Measurements from ENCODE around the gene ZFYVE28.
"Not testable (repeated sequence)": the region's sequence is repeated elsewhere in the genome, so short reads cannot be mapped to it uniquely, and the experiment has no call there.

The ZFYVE28 gene

DNA sequence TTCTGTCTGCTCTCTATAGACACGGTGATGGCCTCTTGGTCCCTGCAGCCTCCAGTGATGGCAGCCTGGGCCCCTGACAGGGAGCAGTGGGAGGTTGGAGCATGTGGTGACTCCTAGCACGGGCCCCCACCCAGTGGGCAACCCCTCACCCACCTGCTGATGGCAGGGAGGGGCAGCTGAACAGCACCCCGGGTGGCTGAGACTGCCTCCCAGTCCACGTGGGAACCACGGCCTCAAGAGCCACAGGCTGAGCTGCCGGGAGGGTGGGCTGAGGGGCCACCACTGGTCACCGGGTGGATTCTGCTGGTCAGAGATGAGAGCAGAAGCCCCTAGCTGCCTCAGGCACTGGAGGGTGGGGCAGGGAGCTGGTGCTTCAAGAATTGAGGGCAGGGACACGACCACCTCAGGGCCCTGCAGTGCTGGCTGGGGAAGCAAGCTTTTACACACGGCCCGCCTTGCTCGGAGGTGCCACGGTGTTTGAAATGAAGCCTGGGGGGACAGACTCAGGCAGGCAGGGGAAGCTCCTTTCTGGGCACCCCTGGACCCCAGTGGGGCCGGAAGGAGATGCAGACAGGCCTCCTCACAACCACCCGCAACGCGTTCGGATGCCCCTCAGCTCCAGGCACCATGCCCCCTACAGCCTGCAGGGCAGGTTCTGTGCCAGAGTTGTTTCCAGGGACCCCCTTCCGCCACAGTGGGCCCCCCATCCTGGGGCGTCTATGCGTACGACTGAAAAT, 170.2 kb downstream of the ZFYVE28 start:
- no peak for DNase-seq (ENCODE audit: low read depth)

DNA sequence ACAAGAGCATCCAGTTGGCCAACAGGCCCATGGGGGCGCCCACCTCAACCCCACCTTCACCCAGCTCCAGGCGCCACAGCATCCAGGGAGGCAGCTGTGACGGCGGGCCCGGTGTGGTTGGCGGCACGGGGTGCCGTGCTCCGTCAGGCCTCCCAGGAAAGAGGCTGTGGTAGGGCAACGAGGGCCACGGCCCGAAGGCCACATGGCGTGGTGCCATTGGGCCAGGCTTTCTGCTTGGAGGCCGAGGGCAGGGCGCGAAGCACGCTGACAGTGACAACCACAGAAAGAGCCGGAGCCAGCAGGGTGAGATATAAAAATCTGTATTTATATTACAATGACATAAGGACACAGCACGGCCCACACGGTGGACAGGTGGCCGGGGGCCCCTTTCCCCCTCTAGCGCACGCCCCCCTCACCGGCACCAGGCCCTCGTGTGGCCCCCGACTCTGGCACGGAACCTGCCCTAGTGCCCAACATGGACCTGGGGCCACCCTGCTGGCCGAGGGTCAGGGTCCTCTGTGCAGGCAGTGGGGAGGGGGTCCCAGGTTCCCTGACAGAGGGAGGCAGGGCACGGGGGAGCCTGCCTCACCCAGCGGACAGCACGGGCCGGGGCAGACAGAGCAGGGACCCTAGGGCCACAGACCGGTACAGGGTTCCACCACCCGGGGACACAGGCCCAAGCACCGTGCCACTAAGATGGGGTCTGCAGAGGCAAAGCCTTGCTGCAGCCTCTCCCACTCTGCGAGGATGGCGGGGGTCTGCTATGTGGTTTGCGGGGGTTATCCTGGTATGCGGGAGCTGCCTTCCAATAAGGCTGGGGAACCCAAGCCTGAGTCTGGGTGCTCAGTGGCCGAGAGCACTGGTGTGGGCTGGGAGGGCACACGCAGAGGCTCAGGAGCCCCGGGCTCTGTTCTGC, 171.1 kb downstream of the ZFYVE28 start:
- DNase-seq (ENCODE audit: low read depth), result no peak

DNA sequence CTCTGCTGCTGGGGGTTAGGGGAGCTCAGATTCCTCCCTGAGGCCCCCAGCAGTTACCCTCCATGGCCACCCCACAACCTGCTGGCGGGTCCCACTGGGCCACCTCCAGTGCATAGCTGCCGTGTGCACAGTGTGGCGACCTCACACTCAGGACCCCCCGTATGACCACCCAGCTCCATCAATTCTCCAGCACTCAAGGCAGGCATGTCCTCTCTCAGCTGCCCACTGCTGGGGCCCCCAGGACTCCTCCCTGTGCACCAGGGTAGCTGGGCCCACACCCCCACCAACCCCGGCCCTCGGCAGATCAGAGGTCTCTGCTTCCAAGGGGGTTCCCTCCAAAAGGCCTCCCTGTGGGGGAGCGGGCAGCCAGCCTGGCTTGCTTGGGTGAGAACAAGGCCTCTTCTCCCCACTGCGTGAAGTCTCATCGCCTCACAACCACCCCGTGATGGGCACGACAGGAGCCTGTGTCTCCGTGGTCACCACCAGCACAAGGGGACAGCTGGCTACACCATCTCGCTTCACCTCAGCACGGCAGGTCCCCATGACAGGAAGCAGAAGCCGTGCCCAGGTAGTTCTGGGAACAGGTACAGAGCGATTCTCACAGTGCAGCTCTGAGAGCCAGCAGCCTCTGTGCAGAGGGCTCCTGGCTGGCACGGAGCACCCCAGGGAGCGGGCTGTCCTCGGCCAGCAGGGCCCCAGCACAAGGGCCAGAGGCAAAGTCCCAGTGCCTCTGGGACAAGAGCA, 171.9 kb downstream of the ZFYVE28 start:
- no peak for DNase-seq (ENCODE audit: low read depth)

DNA sequence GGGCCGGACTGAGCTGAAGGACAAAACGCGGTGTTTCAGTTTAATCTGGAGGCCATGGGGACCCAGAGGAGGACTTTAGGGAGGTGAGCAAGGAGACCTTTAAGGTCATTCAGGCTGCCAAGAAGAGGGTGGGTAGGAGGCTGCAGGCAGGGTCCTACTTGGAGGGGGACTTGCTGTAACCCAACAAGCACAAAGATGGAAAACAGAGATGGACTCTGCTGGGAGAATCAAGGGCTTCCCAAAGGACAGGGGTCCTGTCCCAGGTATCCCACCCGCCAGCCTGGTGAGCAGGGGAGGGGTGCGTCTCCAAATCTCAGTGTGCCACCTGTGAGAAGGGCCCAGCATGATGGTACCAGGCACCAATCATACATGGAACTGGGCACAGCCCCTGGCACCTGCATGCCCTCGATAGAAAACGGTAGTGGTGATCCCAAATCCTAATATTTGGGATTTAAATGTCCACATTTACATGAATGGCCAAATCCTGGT, 172.6 kb downstream of the ZFYVE28 start:
- DNase-seq (ENCODE audit: low read depth), result no peak

DNA sequence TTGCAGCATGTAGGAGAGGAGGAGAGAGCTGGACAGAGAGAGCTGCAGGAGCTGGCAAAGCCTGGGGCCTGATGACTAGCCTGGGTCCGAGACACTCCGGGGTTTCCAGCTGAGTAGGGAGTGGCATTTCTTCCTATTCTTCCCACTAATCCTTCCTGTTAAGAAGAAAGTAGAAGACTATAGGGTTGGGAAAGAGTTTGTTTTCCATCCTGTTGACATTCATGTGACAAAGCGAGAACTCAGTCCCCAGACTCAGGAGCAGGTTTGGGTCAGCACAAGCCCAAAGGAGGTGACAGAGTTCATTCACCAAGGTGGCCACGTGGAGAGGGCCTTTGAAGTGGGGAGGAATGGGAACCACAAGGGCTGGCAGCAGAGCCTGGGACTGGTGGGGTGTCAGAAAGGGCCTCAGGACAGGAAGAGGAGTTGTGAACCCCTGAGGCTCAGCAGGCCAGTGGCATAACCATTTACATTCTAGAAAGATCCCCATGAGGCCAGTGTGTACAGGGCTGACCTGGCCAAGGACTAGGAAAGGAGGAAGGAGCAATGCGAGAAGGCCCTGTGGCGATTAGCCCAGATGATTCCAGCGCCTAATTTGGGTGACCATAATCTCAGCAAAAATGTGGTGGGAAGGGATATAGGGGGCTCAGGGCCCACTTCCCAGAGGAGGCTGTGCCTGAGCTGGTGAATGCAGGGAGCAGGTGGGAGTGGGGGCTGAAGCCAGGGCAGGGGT, 173.2 kb downstream of the ZFYVE28 start:
- DNase-seq (ENCODE audit: low read depth), result no peak

DNA sequence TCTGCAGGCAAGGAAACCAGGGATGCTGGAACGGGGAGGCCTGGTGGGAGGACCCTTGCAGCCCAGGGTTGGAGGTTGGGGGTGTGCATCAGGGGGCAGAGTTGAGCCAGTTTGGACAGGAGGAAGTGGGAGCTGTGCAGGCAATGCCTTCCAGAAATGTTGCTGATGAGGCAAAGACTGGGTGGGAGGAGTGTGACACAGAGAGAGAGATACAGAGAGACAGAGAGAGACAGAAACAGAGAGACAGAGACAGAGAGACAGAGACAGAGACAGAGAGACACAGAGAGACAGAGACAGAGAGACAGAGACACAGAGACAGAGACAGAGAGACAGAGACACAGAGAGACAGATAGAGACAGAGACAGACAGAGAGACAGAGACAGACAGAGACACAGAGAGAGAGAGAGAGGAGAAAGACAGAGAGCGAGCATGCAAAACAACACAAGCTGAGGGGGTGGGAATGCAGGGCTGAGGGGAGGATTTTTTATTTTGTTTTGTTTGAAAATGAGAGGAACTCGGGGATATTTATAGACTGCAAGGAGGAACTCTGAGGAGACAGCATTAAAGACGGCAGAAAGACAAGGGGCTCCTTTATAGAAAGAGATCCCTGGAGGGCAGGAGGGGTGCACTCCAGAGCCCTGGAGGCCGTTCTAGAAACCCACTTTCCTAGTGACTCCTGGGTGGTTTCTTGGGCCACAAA, 174.6 kb downstream of the ZFYVE28 start:
- DNase-seq (ENCODE audit: low read depth), result no peak

DNA sequence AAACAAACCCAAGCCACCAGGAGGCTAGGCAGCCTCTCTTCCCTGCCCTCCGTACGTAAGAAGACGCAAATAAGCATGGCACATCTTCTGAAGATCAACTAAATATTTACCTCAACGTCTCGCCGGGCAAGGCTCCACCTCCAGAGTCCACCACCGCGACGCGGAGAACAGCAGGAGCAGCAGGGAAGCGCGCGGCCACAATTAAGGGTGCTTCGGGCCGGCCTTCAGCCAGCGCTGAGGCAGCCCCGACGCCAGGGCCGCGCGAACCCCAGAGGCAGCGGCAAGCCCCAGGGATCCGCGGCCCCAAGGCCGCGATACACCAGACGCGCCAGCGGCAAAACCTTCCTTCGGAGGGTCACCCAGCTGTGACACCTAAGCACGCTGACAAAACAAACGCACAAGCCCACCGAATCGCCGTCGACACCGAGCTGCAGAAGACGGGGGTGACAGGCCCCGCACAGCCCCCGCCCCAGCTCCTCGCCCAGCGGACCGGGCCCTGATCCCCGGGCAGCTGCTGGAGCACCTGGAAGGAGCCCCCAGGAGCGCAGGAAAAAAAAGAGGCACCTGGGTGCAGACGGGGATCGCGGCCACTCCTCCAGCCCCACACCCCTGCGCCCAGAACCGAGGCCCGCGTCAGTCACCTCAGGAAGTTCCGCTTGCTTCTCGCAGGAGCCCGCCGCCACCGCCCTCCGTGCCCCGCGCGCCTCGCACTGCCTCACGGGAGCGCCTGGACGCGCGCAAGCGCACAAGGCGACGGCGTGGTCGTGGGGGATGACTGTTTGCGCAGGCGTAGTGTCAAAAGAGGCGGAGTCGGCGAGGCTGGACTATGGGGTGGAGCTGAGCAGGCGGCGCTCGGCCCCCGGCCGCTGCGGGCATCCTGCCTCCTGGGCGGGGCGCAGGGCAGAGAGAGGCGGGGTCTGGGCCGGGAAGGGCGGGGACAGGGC, 176.8 kb downstream of the ZFYVE28 start, which contains the start of the genes HAUS3 and POLN:
Gene HAUS3 (minus strand): TSS at position 712 of the 944 bp plus-strand sequence. CDS start 1,175 bp downstream, outside the sequence.
Gene POLN (minus strand): TSS at position 712 of the 944 bp plus-strand sequence. CDS start 12,890 bp downstream, outside the sequence.
- DNase-seq (ENCODE audit: low read depth), result peak; percentile 96

DNA sequence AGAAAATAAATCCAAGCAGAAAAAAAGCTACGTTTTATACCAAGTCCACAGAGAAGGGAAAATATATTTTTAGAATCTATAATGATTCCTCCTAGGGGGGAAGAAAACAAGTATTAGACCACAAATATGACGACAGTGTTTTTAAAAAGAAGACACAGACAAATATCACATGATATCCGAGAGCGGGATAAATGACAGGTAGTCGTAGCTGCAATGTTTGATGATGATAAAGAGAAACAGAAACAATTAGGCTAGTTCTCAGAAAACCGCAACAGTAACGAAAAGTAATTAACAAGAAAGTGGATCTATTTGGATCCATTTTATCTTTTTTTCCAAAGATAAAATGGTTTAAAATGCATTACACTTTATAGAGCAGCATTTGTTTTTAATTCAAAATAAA, 177.4 kb downstream of the ZFYVE28 start:
- DNase-seq (ENCODE audit: low read depth), result no peak

DNA sequence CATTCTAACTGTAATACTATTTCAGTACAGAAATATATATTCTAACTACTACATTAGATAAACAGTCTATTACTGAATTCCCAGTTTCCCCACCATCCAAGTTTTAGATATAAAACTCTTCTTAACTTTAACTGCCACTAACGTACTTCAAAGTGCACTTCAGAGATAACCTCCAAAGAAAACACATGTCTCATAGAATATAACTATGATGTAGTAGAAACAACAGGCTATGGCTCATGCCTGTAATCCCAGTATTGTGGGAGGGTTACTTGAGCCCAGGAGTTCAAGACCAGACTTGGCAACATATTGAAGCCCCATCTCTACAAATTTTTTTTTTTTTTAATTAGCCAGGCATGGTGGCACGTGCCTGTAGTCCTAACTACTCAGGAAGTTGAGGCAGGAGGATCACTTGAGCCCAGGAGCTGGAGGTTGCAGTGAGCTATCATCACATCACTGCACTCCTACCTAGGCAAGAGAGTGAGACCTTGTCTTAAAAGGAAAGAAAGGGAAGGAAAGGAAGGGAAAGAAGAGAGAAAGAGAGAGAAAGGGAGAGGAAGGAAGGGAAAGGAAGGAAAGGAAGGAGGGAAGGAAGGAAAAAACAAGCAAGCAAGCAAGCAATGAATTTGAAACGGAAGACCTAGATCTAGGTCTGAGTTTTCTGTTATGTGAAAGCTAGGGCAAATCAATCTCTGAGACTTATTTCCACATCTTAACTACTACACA, 181.3 kb downstream of the ZFYVE28 start:
- DNase-seq (ENCODE audit: low read depth), result no peak

DNA sequence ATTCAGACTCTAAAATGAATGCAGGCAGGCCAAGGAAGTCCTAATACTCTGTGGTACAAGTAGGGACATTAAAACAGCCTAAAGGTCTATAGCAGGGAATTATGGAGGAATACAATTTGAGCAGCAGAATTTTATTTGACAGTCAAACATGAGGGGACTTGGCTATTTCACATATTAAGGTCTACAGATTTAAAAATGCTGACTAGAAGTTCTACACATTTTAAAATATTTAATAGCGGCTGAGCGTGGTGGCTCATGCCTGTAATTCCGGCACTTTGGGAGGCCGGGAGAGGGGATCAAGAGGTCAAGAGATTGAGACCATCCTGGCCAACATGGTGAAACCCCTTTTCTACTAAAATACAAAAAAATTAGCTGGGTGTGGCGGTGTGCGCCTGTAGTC, 187.4 kb downstream of the ZFYVE28 start:
- DNase-seq (ENCODE audit: low read depth), result no peak

DNA sequence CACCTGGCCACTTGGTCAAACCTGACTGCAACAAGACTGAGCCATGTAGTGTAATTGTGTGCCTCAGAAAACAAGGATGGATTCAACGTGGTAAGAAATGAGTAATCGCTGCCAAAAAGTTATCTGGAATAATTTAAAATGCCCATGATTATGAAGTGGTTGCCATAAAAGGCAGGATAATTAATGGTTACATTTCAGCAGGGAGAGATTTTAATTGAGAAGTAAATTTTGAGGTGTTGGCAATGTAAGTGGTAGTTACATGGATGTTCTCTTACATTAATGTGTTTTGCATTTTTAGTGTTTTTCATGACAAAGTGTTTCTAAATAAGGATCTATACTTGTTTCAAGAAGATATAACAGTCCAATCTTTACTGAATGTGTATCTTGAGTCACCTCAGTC, 192.2 kb downstream of the ZFYVE28 start:
- no peak for DNase-seq (ENCODE audit: low read depth)

DNA sequence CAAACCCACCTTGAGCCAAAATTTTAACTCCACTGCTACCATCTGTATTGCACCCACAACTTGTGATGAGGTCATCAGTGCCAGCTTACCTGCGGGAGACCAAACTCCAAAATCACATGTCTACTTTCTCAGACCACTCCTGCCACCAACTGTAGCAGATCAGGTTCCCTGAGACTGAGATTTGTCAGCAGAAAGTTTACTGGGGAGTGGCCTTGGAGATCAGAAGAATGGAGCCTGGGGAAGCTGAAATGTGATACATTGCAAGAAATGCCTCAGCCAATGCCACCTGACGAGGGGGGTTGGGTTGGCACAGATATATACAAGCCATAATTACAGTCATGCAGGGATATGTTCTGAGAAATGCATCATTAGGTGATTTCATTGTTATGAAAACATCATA, 195.6 kb downstream of the ZFYVE28 start:
- DNase-seq (ENCODE audit: low read depth), result no peak

DNA sequence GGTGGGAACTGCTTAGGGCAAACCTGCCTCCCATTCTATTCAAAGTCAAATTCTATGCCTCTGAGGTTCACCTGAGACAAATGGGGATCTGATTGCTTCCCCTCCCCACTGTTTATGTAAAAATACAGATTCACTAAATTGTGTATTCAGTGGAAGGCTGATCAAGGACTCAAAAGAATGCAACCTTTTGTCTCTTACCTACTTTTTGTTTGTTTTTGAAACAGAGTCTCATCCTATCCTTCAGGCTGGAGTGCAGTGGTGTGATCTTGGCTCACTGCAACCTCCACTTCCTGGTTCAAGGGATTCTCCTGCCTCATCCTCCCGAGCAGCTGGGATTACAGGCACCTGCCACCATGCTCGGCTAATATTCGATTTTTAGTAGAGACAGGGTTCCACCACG, 197.1 kb downstream of the ZFYVE28 start:
- DNase-seq (ENCODE audit: low read depth), result not testable (repeated sequence)

DNA sequence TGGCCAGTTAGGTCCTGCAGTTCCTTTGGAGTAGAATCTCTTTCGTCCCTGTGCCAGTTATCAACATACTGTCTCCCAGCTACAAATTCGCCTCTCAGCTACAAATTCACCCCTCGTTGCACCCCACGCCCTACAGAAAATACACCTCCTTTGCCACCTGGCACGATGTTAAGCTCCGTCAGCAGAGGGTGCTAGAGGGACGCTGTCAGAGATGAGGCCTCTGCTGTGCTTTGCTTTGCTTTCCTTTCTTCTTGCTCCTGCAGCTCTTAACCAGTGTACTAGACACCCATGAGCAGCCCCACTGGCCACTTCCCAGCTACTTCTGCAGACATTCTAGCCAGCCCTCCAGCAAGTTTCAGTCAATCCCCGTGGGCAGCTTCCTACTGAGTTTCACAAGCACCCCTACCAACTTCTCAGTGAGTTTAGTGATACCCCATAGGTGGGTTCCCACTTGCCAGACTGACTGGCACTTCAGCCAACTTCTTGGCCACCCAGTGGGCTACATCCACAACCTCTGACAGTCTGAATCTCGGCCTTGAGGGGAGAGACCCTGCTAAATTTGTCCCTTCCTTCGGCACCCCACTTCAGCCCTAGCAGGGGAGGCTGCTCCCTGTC, 198.3 kb downstream of the ZFYVE28 start:
- peak; percentile 63 for DNase-seq (ENCODE audit: low read depth)

All from iris pigment epithelial cell (primary cell).